CD14-positive monocyte (primary cell): ENCODE measurements around the gene RAB40B. TPM values are rescaled to one million over a fixed set of nuclear protein-coding genes. Genes with fewer than 3 reads are reported as not detected.

Source experiments
- DNase-seq, 3 donors: peaks; one replicate each; pipeline ENCODE4 v3.0.0-alpha.2; 2011 to 2022
- H2AFZ ChIP-seq: 2 replicates; pipeline ENCODE4 v1.6.0; 2012; ENCODE audit warnings: mild to moderate bottlenecking, low read depth, low read length, inconsistent platforms; ENCODE audit not compliant: insufficient read depth, poor library complexity, severe bottlenecking
- H3K27ac ChIP-seq, 2 donors: 1 replicate in 1 of 2; 2 replicates in 1 of 2; pipeline ENCODE4 v1.5.1; 2012 to 2013; ENCODE audit warnings: low read length in 2 of 2, control low read depth in 1 of 2, inconsistent platforms in 1 of 2, low read depth in 1 of 2, mild to moderate bottlenecking in 1 of 2
- H3K27me3 ChIP-seq, 2 donors: one replicate each; pipeline versions ENCODE4 v1.6.0 to v1.6.1; 2011 to 2013; ENCODE audit warnings: low read length in 2 of 2; ENCODE audit not compliant: control insufficient read depth in 2 of 2, insufficient read depth in 2 of 2
- H3K36me3 ChIP-seq, 2 donors: replicated peaks in 1 of 2; 1 replicate in 1 of 2; 2 replicates in 1 of 2; pipeline versions ENCODE4 v1.5.1 to v1.6.1; 2012 to 2013; ENCODE audit warnings: low read length in 2 of 2, control low read depth in 1 of 2, inconsistent platforms in 1 of 2, mild to moderate bottlenecking in 1 of 2; ENCODE audit not compliant: insufficient read depth in 2 of 2, control insufficient read depth in 1 of 2
- H3K4me1 ChIP-seq, 2 donors: 1 replicate in 1 of 2; 2 replicates in 1 of 2; pipeline versions ENCODE4 v1.5.1 to v1.6.1; 2012 to 2013; ENCODE audit warnings: low read length in 2 of 2, control low read depth in 1 of 2, inconsistent platforms in 1 of 2, mild to moderate bottlenecking in 1 of 2, moderate library complexity in 1 of 2; ENCODE audit not compliant: insufficient read depth in 2 of 2, control insufficient read depth in 1 of 2
- H3K4me2 ChIP-seq: replicated peaks from 2 replicates; pipeline ENCODE3; 2012; ENCODE audit warnings: low read length, moderate library complexity, mild to moderate bottlenecking; ENCODE audit not compliant: poor library complexity, severe bottlenecking; ENCODE audit errors: extremely low read depth
- H3K4me3 ChIP-seq, 3 experiments: fragments of 200-600 bp in 1 of 3; sonication (generic) in 1 of 3; replicated peaks in 1 of 3; 1 replicate in 2 of 3; 2 replicates in 1 of 3; pipeline ENCODE4 v1.5.1; 2011 to 2013; ENCODE audit warnings: low read length in 3 of 3, mild to moderate bottlenecking in 3 of 3, control low read depth in 2 of 3, low read depth in 2 of 3, inconsistent platforms in 1 of 3, moderate library complexity in 1 of 3
- H3K79me2 ChIP-seq: 2 replicates; pipeline ENCODE4 v1.6.0; 2012; ENCODE audit warnings: mild to moderate bottlenecking, control low read depth, inconsistent platforms, low read length, moderate library complexity; ENCODE audit not compliant: insufficient read depth
- H3K9ac ChIP-seq: 2 replicates; pipeline ENCODE4 v1.6.0; 2017; ENCODE audit warnings: low read length, mild to moderate bottlenecking; ENCODE audit not compliant: insufficient read depth, poor library complexity, severe bottlenecking
- H3K9me3 ChIP-seq, 2 donors: replicated peaks in 1 of 2; 1 replicate in 1 of 2; 2 replicates in 1 of 2; pipeline versions ENCODE4 v1.5.1 to v1.6.1; 2012 to 2013; ENCODE audit warnings: low read length in 2 of 2, control low read depth in 1 of 2; ENCODE audit not compliant: control insufficient read depth in 1 of 2, insufficient read depth in 1 of 2
- H4K20me1 ChIP-seq: 2 replicates; pipeline ENCODE4 v1.6.0; 2012; ENCODE audit warnings: mild to moderate bottlenecking, low read length, control low read depth, moderate library complexity; ENCODE audit not compliant: insufficient read depth
- H3K27ac Mint-ChIP-seq, 7 donors: one replicate each; pipeline ENCODE4 v1.8.0; 2020; ENCODE audit warnings: mild to moderate bottlenecking in 7 of 7, mixed read lengths in 7 of 7, moderate library complexity in 6 of 7, inconsistent platforms in 2 of 7
- H3K27me3 Mint-ChIP-seq, 3 donors: one replicate each; pipeline ENCODE4 v1.8.0; 2021 to 2022; ENCODE audit warnings: low read depth in 3 of 3, mild to moderate bottlenecking in 3 of 3, mixed read lengths in 3 of 3, moderate library complexity in 3 of 3, inconsistent platforms in 1 of 3
- H3K36me3 Mint-ChIP-seq, 2 donors: one replicate each; pipeline ENCODE4 v1.8.0; 2020; ENCODE audit warnings: mixed read lengths in 2 of 2, inconsistent platforms in 1 of 2, mild to moderate bottlenecking in 1 of 2
- H3K4me1 Mint-ChIP-seq: one replicate; pipeline ENCODE4 v1.8.0; 2020; ENCODE audit warnings: mild to moderate bottlenecking, mixed read lengths
- H3K4me3 Mint-ChIP-seq, 2 donors: one replicate each; pipeline ENCODE4 v1.8.0; 2020; ENCODE audit warnings: mild to moderate bottlenecking in 2 of 2, mixed read lengths in 2 of 2, moderate library complexity in 1 of 2
- H3K9me3 Mint-ChIP-seq, 7 donors: one replicate each; pipeline ENCODE4 v1.8.0; 2020 to 2022; ENCODE audit warnings: mixed read lengths in 7 of 7, mild to moderate bottlenecking in 6 of 7, moderate library complexity in 6 of 7, inconsistent platforms in 2 of 7
- CTCF ChIP-seq: fragments of 200-600 bp; IDR thresholded peaks from one replicate; pipeline ENCODE4 v1.8.0; 2022; ENCODE audit warnings: antibody characterized with exemption, mild to moderate bottlenecking
- WGBS: methylation state at CpG from one replicate; pipeline ENCODE4 v1.1.5; 2013; ENCODE audit warnings: missing lambda C conversion rate; ENCODE audit not compliant: insufficient coverage; 5-methylcytosine and 5-hydroxymethylcytosine counted together
- intact Hi-C, 2 donors: fragments of 100-400 bp; cut with micrococcal nuclease; formaldehyde crosslinking; loops; one replicate each; pipeline versions ENCODE4 v1.15.0 to v1.15.1; 2023
- polyA plus RNA-seq, 3 donors: library from polyadenylated mRNA; depleted of rRNA in 1 of 3; unstranded in 2 of 3; stranded (reverse) in 1 of 3; fragments of 300-500 nt in 2 of 3; fragments of >200 nt in 1 of 3; fragmentation: Illumina TruSeq in 2 of 3; gene quantifications; 1 replicate in 2 of 3; 2 replicates in 1 of 3; pipeline ENCODE4 v1.2.3, GENCODE V29; 2012 to 2021

Gene RAB40B
- polyA plus RNA-seq, 3 donors = 0.75 to 2.2 (median 0.95) TPM

DNA sequence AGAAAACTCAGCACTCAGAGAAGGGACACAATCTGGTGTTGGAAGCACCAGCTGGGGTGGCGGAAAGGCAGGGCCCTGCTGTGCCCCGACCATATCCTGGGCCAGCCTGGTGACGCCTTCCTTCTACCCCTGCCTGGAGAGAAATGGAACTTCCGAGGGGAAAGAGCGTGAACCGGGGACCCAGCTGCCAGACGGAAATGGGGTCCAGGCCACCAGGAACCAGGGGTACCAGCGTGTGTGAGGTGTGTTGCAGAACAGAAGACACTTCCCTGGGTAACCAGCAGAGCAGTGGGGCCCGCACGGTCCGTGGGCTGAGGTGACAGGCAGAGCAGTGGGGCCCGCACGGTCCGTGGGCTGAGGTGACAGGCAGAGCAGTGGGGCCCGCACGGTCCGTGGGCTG lies 6.8 kb downstream of the RAB40B start:
- no peak for DNase-seq
- Histone ChIP-seq H3K4me1 (no peaks in the 10 kb centered on the region), H3K27ac (no peak overlapping the region), H3K79me2 (no peaks in the 10 kb centered on the region), H3K36me3 (no peaks in the 10 kb centered on the region), H4K20me1 (no peaks in the 10 kb centered on the region), H2AFZ (no peak overlapping the region), H3K4me3 (no peak overlapping the region), H3K27me3 (peaks cover 0 to 2% of the 10 kb centered on the region in 2 donors), H3K9me3 (peaks cover 9 to 17% of the 10 kb centered on the region in 2 donors), H3K4me2 (no peak overlapping the region), H3K9ac (no peak overlapping the region)
- Mint-ChIP-seq H3K36me3 (peaks cover 0 to 6% of the 10 kb centered on the region in 2 donors), H3K4me1 (no peaks in the 10 kb centered on the region), H3K4me3 (no peak overlapping the region), H3K27me3 (peaks cover 11 to 17% (median 14%) of the 10 kb centered on the region in 3 donors), H3K27ac (no peak overlapping the region), H3K9me3 (peaks cover 9 to 31% (median 26%) of the 10 kb centered on the region in 7 donors)
- intact Hi-C loops = loop anchor here in 1 of 2 donors (10.0 kb wide), 1 partner anchor 237 kb away; the partner anchor contains the start of genes CYBC1 and NARF
- WGBS = 97% methylated on average over 5 of the region's 17 CpGs
- TF ChIP-seq CTCF = no peak

- H3K27me3 Mint-ChIP-seq = peaks cover 6 to 11% (median 8%) of the 10 kb centered on the region in 3 donors
- Histone ChIP-seq H2AFZ (no peak overlapping the region), H4K20me1 (no peaks in the 10 kb centered on the region), H3K9me3 (peaks cover 9 to 17% of the 10 kb centered on the region in 2 donors), H3K4me1 (no peaks in the 10 kb centered on the region), H3K36me3 (no peaks in the 10 kb centered on the region), H3K27me3 (no peaks in the 10 kb centered on the region), H3K79me2 (no peaks in the 10 kb centered on the region), H3K27ac (no peak overlapping the region), H3K9ac (no peak overlapping the region), H3K4me2 (no peak overlapping the region), H3K4me3 (no peak overlapping the region)
- intact Hi-C loops = loop anchor here in 1 of 2 donors (10.0 kb wide), 1 partner anchor 236 kb away; the partner anchor contains the start of genes CYBC1 and NARF
- no peaks in the 10 kb centered on the region for H3K4me1 Mint-ChIP-seq
- peaks cover 0 to 6% of the 10 kb centered on the region in 2 donors for H3K36me3 Mint-ChIP-seq
- H3K4me3 Mint-ChIP-seq = no peak overlapping the region
- H3K27ac Mint-ChIP-seq = no peak overlapping the region
- peaks cover 9 to 27% (median 22%) of the 10 kb centered on the region in 7 donors for H3K9me3 Mint-ChIP-seq
- 84% methylated on average over 12 of the region's 18 CpGs for WGBS
- TF ChIP-seq CTCF = no peak
- DNase-seq = no peak
Observed at GRCh38 chr17:82690786-82691489, 7.6 kb downstream of the RAB40B start.
